Endothelial cell (in vitro differentiated cells): ENCODE measurements around the gene NEMF. TPM values are rescaled to one million over a fixed set of nuclear protein-coding genes. Genes with fewer than 3 reads are reported as not detected.
"Not testable (repeated sequence)": the region's sequence is repeated elsewhere in the genome, so short reads cannot be mapped to it uniquely, and the experiment has no call there.

Experiments used
- DNase-seq: peaks from one replicate; pipeline ENCODE4 v3.0.0; 2021; ENCODE audit warnings: low spot score
- H3K27ac Mint-ChIP-seq: one replicate; pipeline ENCODE4 v1.8.0; 2021; ENCODE audit warnings: mixed read lengths, inconsistent platforms; ENCODE audit not compliant: unreplicated experiment
- H3K27me3 Mint-ChIP-seq: one replicate; pipeline ENCODE4 v1.8.0; 2021; ENCODE audit warnings: mild to moderate bottlenecking, moderate library complexity, mixed read lengths, inconsistent platforms; ENCODE audit not compliant: unreplicated experiment
- H3K36me3 Mint-ChIP-seq: one replicate; pipeline ENCODE4 v1.8.0; 2021; ENCODE audit warnings: mild to moderate bottlenecking, low read depth, mixed read lengths, inconsistent platforms; ENCODE audit not compliant: unreplicated experiment
- H3K4me1 Mint-ChIP-seq: one replicate; pipeline ENCODE4 v1.8.0; 2021; ENCODE audit warnings: mild to moderate bottlenecking, mixed read lengths, inconsistent platforms; ENCODE audit not compliant: unreplicated experiment
- H3K4me3 Mint-ChIP-seq: one replicate; pipeline ENCODE4 v1.8.0; 2021; ENCODE audit warnings: mild to moderate bottlenecking, mixed read lengths, inconsistent platforms; ENCODE audit not compliant: unreplicated experiment
- H3K9me3 Mint-ChIP-seq: one replicate; pipeline ENCODE4 v1.8.0; 2021; ENCODE audit warnings: mixed read lengths, inconsistent platforms; ENCODE audit not compliant: unreplicated experiment
- total RNA-seq: library from RNA; stranded (reverse); fragmentation: NEBNext Ultra II Directional; extraction: Animal tissue kit (Norgen Biotek cat#: 25700); gene quantifications from one replicate; pipeline ENCODE4 v1.2.1, GENCODE V29; 2021; ENCODE audit not compliant: unreplicated experiment
- TF ChIP-seq, protein P1 (sequence below): fragments of 200-600 bp; sonication (generic); IDR thresholded peaks from one replicate; pipeline ENCODE4 v1.5.0; 2021; ENCODE audit warnings: antibody characterized with exemption; ENCODE audit not compliant: unreplicated experiment

NEMF gene
- total RNA-seq, 1 donor from 2014 or later, result 55.5 TPM

DNA sequence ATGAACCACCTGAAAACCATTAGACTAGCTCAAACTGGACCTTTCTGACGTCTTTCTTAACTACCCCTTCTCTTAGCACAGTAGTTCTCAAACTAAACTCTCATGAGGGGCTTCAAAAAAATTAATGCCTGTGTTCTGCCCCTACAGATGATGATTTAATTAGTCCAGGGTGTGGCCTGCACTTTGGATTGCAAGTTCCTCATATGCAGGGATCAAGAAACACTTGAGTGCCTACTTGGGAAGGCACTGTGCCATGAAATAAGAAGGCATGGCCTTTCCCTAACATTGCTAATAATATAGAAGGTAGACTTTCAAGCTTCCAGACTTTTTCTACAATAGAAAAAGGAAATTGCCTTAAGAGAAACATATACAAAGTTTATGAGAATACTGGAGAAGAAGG lies 107.4 kb downstream of the NEMF start:
- no peak overlapping the region for H3K4me3 Mint-ChIP-seq
- DNase-seq, result no peak
- H3K4me1 Mint-ChIP-seq, result no peaks in the 10 kb centered on the region
- TF ChIP-seq, protein P1, sequence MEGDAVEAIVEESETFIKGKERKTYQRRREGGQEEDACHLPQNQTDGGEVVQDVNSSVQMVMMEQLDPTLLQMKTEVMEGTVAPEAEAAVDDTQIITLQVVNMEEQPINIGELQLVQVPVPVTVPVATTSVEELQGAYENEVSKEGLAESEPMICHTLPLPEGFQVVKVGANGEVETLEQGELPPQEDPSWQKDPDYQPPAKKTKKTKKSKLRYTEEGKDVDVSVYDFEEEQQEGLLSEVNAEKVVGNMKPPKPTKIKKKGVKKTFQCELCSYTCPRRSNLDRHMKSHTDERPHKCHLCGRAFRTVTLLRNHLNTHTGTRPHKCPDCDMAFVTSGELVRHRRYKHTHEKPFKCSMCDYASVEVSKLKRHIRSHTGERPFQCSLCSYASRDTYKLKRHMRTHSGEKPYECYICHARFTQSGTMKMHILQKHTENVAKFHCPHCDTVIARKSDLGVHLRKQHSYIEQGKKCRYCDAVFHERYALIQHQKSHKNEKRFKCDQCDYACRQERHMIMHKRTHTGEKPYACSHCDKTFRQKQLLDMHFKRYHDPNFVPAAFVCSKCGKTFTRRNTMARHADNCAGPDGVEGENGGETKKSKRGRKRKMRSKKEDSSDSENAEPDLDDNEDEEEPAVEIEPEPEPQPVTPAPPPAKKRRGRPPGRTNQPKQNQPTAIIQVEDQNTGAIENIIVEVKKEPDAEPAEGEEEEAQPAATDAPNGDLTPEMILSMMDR, result no peak
- no peak overlapping the region for H3K27ac Mint-ChIP-seq
- H3K27me3 Mint-ChIP-seq, result no peaks in the 10 kb centered on the region
- H3K9me3 Mint-ChIP-seq, result no peaks in the 10 kb centered on the region
- no peaks in the 10 kb centered on the region for H3K36me3 Mint-ChIP-seq

DNA sequence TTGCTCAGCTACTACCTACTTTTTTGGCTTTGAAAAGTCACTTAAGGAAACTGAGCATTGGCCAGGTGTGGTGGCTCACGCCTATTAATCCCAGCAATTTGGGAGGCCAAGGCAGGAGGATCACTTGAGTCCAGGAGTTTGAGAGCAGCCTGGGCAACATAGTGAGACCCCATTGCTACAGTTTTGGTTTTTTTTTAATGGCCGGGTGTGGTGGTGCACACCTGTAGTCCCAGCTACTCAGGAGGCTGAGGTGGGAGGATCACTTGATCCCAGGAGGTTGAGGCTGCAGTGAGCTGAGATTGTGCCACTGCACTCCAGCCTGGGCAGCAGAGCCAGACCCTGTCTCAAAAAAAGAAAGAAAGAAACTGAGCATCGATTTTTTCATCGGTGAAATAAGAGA lies 116.9 kb downstream of the NEMF start:
- DNase-seq, H3K9me3 Mint-ChIP-seq, H3K4me3 Mint-ChIP-seq, H3K27ac Mint-ChIP-seq, H3K36me3 Mint-ChIP-seq, H3K27me3 Mint-ChIP-seq, H3K4me1 Mint-ChIP-seq: not testable (repeated sequence)

DNA sequence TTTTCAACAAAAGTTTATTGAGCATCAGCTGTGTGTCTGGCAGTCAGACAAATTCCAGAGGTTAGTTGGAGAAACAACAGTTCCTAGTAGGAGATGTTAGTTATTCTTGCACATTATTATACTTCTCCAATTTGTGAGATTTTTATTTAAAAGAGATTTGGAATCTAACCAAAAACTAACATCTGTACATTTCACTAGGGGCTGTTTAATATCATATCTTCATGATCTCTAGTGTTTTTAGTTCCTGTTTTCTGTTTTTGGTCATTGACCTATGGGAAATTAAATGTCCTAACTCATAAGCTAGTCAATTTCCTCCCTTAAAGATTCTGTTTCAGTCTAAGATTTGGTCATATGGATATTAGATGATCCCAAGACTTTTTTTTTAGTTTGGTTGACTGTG lies 118.8 kb downstream of the NEMF start:
- Mint-ChIP-seq H3K36me3 (no peaks in the 10 kb centered on the region), H3K4me1 (no peaks in the 10 kb centered on the region), H3K27me3 (no peaks in the 10 kb centered on the region), H3K9me3 (no peaks in the 10 kb centered on the region), H3K27ac (no peak overlapping the region), H3K4me3 (no peak overlapping the region)
- TF ChIP-seq, protein P1, result no peak
- DNase-seq, result no peak

DNA sequence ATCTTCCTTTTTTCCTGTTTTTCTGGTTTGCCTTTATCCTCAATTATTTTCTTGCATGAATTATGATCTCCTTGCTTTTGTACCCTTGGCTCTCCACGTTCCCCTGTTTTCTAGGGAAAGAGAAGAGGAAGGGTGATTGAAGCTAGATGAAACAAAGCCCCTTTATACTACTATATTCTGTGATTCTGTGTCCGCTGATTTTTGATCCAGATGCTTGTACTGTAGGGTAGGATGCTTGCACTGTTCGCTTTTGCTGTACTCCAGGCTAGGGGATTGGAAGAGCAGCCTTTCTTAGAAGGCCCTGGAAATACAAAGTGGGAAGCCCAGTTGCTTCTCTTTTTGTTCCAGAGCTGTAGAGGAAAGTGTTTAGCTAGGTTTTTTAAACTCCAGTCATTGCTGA lies 119.7 kb downstream of the NEMF start:
- DNase-seq, result no peak
- TF ChIP-seq, protein P1, result no peak
- no peak overlapping the region for H3K4me3 Mint-ChIP-seq
- no peak overlapping the region for H3K27ac Mint-ChIP-seq
- no peaks in the 10 kb centered on the region for H3K4me1 Mint-ChIP-seq
- H3K27me3 Mint-ChIP-seq, result no peaks in the 10 kb centered on the region
- H3K9me3 Mint-ChIP-seq, result no peaks in the 10 kb centered on the region
- H3K36me3 Mint-ChIP-seq, result no peaks in the 10 kb centered on the region

Other genes starting within 250 kb of the NEMF start
- 186 TPM for gene RPL36AL, start 232.2 kb downstream of the NEMF start, total RNA-seq
- gene MGAT2, start 232.0 kb downstream of the NEMF start, total RNA-seq, result 47.0 TPM
- 8.6 TPM for gene DNAAF2, start 217.5 kb downstream of the NEMF start, total RNA-seq
- gene POLE2, start 164.6 kb downstream of the NEMF start, total RNA-seq, result 6.7 TPM
- 1.6 TPM for gene KLHDC1, start 159.7 kb downstream of the NEMF start, total RNA-seq
- 39.7 TPM for gene KLHDC2, start 84.6 kb downstream of the NEMF start, total RNA-seq
- gene ARF6, start 40.3 kb upstream of the NEMF start, total RNA-seq, result 55.3 TPM